IMR-90 (cell line): ENCODE data around the gene IFFO2. TPM values are rescaled to one million over a fixed set of nuclear protein-coding genes. Genes with fewer than 3 reads are reported as not detected.

Experiments
- ATAC-seq: fragments of 200-7000 bp; cut with Tn5 transposase; 2 replicates; pipeline ENCODE4 v1.9.1; 2020; ENCODE audit warnings: low read depth, mild to moderate bottlenecking, moderate library complexity
- BruUV-seq: library from RNA; stranded (reverse); fragments of 400-500 nt; replicated peaks from 2 replicates; lab custom pipeline; 2021; lab: Mats Ljungman, UMichigan
- CTCF ChIA-PET: fragments of 300-600 bp; formaldehyde crosslinking; extraction: SDS; loops from one replicate; lab custom pipeline; 2021; ENCODE audit warnings: antibody characterized with exemption; lab: Yijun Ruan, JAX
- POLR2A ChIA-PET: fragments of 300-600 bp; sonication (Branson Sonifier 250); formaldehyde crosslinking; loops from one replicate; lab custom pipeline; 2022; ENCODE audit warnings: antibody characterized with exemption; ENCODE audit not compliant: unreplicated experiment; lab: Charles Lee
- DNase-seq: peaks from one replicate; pipeline ENCODE4 v3.0.0; 2013
- H2AFZ ChIP-seq: replicated peaks from 2 replicates; pipeline ENCODE3; 2013; ENCODE audit warnings: low read length, mild to moderate bottlenecking; ENCODE audit not compliant: poor library complexity
- H2AK5ac ChIP-seq: 2 replicates; pipeline ENCODE4 v1.6.1; 2013; ENCODE audit warnings: low read depth, low read length, inconsistent platforms
- H2AK9ac ChIP-seq: replicated peaks from 2 replicates; pipeline ENCODE3; 2013; ENCODE audit warnings: mild to moderate bottlenecking, low read depth, low read length, moderate library complexity; ENCODE audit not compliant: poor library complexity
- H2BK120ac ChIP-seq: 2 replicates; pipeline ENCODE4 v1.6.1; 2013; ENCODE audit warnings: low read depth, low read length, inconsistent platforms
- H2BK15ac ChIP-seq: 3 replicates; pipeline ENCODE4 v1.6.1; 2013; ENCODE audit warnings: low read depth, low read length, inconsistent platforms
- H2BK20ac ChIP-seq: 2 replicates; pipeline ENCODE4 v1.6.1; 2013; ENCODE audit warnings: low read depth, mild to moderate bottlenecking, inconsistent platforms, low read length, moderate library complexity
- H2BK5ac ChIP-seq: 2 replicates; pipeline ENCODE4 v1.6.1; 2013; ENCODE audit warnings: mild to moderate bottlenecking, low read depth, low read length, inconsistent platforms; ENCODE audit not compliant: poor library complexity, severe bottlenecking
- H3K14ac ChIP-seq: replicated peaks from 2 replicates; pipeline ENCODE4 v1.6.1; 2013; ENCODE audit warnings: low read depth, low read length, inconsistent platforms
- H3K18ac ChIP-seq: 2 replicates; pipeline ENCODE4 v1.6.1; 2013; ENCODE audit warnings: low read depth, low read length, control low read depth
- H3K23ac ChIP-seq: 2 replicates; pipeline ENCODE4 v1.6.1; 2013; ENCODE audit warnings: low read depth, low read length, inconsistent platforms
- H3K27ac ChIP-seq: 2 replicates; pipeline ENCODE4 v1.5.1; 2013; ENCODE audit warnings: mild to moderate bottlenecking, control low read depth, low read length; ENCODE audit not compliant: insufficient read depth
- H3K27me3 ChIP-seq: 2 replicates; pipeline ENCODE4 v1.6.1; 2013; ENCODE audit warnings: low read length; ENCODE audit not compliant: control insufficient read depth, insufficient read depth
- H3K36me3 ChIP-seq: 2 replicates; pipeline ENCODE4 v1.6.1; 2013; ENCODE audit warnings: low read length, mixed read lengths; ENCODE audit not compliant: control insufficient read depth, insufficient read depth
- H3K4ac ChIP-seq: 2 replicates; pipeline ENCODE4 v1.6.1; 2013; ENCODE audit warnings: low read depth, low read length, inconsistent platforms
- H3K4me1 ChIP-seq: 2 replicates; pipeline ENCODE4 v1.6.1; 2013; ENCODE audit warnings: low read length, mixed read lengths; ENCODE audit not compliant: control insufficient read depth, insufficient read depth
- H3K4me2 ChIP-seq: 2 replicates; pipeline ENCODE4 v1.6.1; 2013; ENCODE audit warnings: low read depth, mild to moderate bottlenecking, control low read depth, low read length, moderate library complexity
- H3K4me3 ChIP-seq: 2 replicates; pipeline ENCODE4 v1.5.1; 2013; ENCODE audit warnings: low read depth, mild to moderate bottlenecking, control low read depth, low read length, moderate library complexity; ENCODE audit not compliant: insufficient read depth
- H3K56ac ChIP-seq: 2 replicates; pipeline ENCODE4 v1.6.1; 2013; ENCODE audit warnings: low read length, inconsistent platforms; ENCODE audit not compliant: insufficient read depth; ENCODE audit errors: extremely low read depth
- H3K79me1 ChIP-seq, 2 experiments: 2 replicates each; pipeline ENCODE4 v1.6.1; 2013; ENCODE audit warnings: low read length in 2 of 2, inconsistent platforms in 1 of 2, low read depth in 1 of 2
- H3K9ac ChIP-seq: 2 replicates; pipeline ENCODE4 v1.6.1; 2013; ENCODE audit warnings: low read depth, low read length, control low read depth
- H3K9me1 ChIP-seq: 2 replicates; pipeline ENCODE4 v1.6.1; 2013; ENCODE audit warnings: low read length, inconsistent platforms; ENCODE audit not compliant: insufficient read depth
- H3K9me3 ChIP-seq: 2 replicates; pipeline ENCODE4 v1.6.1; 2013; ENCODE audit warnings: low read length; ENCODE audit not compliant: control insufficient read depth, insufficient read depth
- H4K20me1 ChIP-seq: 2 replicates; pipeline ENCODE4 v1.6.1; 2013; ENCODE audit warnings: low read length, inconsistent platforms; ENCODE audit not compliant: insufficient read depth
- H4K5ac ChIP-seq: 2 replicates; pipeline ENCODE4 v1.6.1; 2013; ENCODE audit warnings: mild to moderate bottlenecking, low read depth, low read length, control low read depth
- H4K8ac ChIP-seq, 2 experiments: 2 replicates each; pipeline ENCODE4 v1.6.1; 2013; ENCODE audit warnings: low read depth in 2 of 2, low read length in 2 of 2, control low read depth in 1 of 2, inconsistent platforms in 1 of 2
- H4K91ac ChIP-seq: 2 replicates; pipeline ENCODE4 v1.6.1; 2013; ENCODE audit warnings: low read depth, low read length, inconsistent platforms; ENCODE audit not compliant: insufficient read depth
- BHLHE40 ChIP-seq: fragments of 150-350 bp; IDR thresholded peaks from 2 replicates; pipeline ENCODE4 v1.6.1; 2016; ENCODE audit warnings: mild to moderate bottlenecking, low read depth, low read length
- CEBPB ChIP-seq: IDR thresholded peaks from 2 replicates; pipeline ENCODE4 v1.6.1; 2012; ENCODE audit warnings: low read depth, low read length, improper control_type of control experiment
- CHD1 ChIP-seq: IDR thresholded peaks from 2 replicates; pipeline ENCODE4 v1.6.1; 2012; ENCODE audit warnings: low read depth, low read length, improper control_type of control experiment
- FOS ChIP-seq: fragments of 150-350 bp; IDR thresholded peaks from 2 replicates; pipeline ENCODE4 v1.6.1; 2016; ENCODE audit warnings: low read depth, low read length
- MAZ ChIP-seq: IDR thresholded peaks from 2 replicates; pipeline ENCODE4 v1.6.1; 2012; ENCODE audit warnings: low read depth, mild to moderate bottlenecking, low read length, improper control_type of control experiment, moderate library complexity, borderline replicate concordance
- MXI1 ChIP-seq: IDR thresholded peaks from 2 replicates; pipeline ENCODE4 v1.6.1; 2012; ENCODE audit warnings: low read depth, mild to moderate bottlenecking, low read length, moderate library complexity, borderline replicate concordance
- NFE2L2 ChIP-seq: fragments of 150-350 bp; IDR thresholded peaks from 2 replicates; pipeline ENCODE4 v1.6.1; 2016; ENCODE audit warnings: low read depth, mild to moderate bottlenecking, low read length
- RAD21 ChIP-seq: IDR thresholded peaks from 2 replicates; pipeline ENCODE4 v1.6.1; 2012; ENCODE audit warnings: low read length, improper control_type of control experiment
- RFX5 ChIP-seq: IDR thresholded peaks from 2 replicates; pipeline ENCODE4 v1.8.0; 2012; ENCODE audit warnings: low read depth, mild to moderate bottlenecking, low read length, moderate library complexity
- SMC3 ChIP-seq: fragments of 150-350 bp; IDR thresholded peaks from 2 replicates; pipeline ENCODE4 v1.6.1; 2016; ENCODE audit warnings: low read depth, mild to moderate bottlenecking, antibody characterized with exemption, low read length, moderate library complexity
- WGBS, 2 experiments: methylation state at CpG; one replicate each; pipeline versions ENCODE4 v1.1.5 to v1.1.7; 2013; ENCODE audit warnings: missing lambda C conversion rate in 2 of 2; ENCODE audit not compliant: insufficient read length in 1 of 2; ENCODE audit errors: extremely low coverage in 2 of 2; 5-methylcytosine and 5-hydroxymethylcytosine counted together
- dilution Hi-C: fragments of 300-500 bp; cut with HindIII; formaldehyde crosslinking; loops from one replicate; pipeline ENCODE4 v1.14.3; 2018; ENCODE audit warnings: low sequenced_read_pairs; ENCODE audit not compliant: unreplicated experiment
- in situ Hi-C: fragments of 300-500 bp; cut with MboI; formaldehyde crosslinking; loops from 3 replicates; pipeline ENCODE4 v1.14.3; 2019; ENCODE audit warnings: low sequenced_read_pairs, inconsistent platforms, mixed read lengths
- intact Hi-C: fragments of 100-400 bp; cut with micrococcal nuclease; formaldehyde crosslinking; loops from 2 replicates; pipeline ENCODE4 v1.10.0; 2022
- polyA plus RNA-seq, 3 experiments: library from polyadenylated mRNA; depleted of rRNA; stranded (reverse); fragments of >200 nt; gene quantifications; 2 replicates each; pipeline ENCODE4 v1.2.3, GENCODE V29; 2012; ENCODE audit warnings: low replicate concordance in 1 of 3
- total RNA-seq: library from RNA; depleted of rRNA; stranded (reverse); fragments of >200 nt; gene quantifications from 2 replicates; pipeline ENCODE4 v1.2.3, GENCODE V29; 2012
- TF ChIP-seq, protein P1 (sequence below): fragments of 150-350 bp; IDR thresholded peaks from 2 replicates; pipeline ENCODE4 v1.6.1; 2016; ENCODE audit warnings: low read depth, mild to moderate bottlenecking, low read length, moderate library complexity, borderline replicate concordance
- TF ChIP-seq, protein P2 (sequence below): conservative IDR thresholded peaks from 2 replicates; pipeline ENCODE4 v1.5.1; 2012; ENCODE audit warnings: mild to moderate bottlenecking, low read depth, low read length, improper control_type of control experiment

IFFO2 gene
- total and polyA plus RNA-seq, 2 of the 4 experiments (the other 2 are of a cell fraction) = 14.5 to 18.2 TPM

DNA sequence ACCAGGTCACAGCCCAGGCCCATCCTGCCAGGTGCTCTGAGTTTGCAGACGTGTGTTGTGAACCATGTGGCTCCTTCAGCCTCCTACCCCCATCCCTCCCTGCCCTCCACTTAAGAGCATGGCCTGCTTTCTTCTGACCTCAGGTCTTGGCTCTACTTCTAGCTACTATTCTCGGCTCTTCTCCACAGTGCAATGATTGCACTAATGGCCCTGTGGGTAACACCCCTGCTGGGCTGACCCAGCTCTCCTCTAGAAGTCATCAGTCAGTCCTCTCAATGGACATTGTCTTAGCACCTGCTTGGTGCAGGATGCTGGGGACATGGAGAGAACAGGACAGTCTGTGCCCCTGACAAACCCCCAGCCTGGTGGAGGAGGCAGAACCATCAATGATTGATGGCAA lies 22.2 kb upstream of the IFFO2 start:
- no peak overlapping the region for H4K8ac ChIP-seq
- TF ChIP-seq SMC3 (no peak), CHD1 (no peak), MAZ (no peak), NFE2L2 (no peak), MXI1 (no peak), RAD21 (no peak), FOS (no peak), RFX5 (no peak), BHLHE40 (no peak), CEBPB (no peak)
- TF ChIP-seq, protein P1, sequence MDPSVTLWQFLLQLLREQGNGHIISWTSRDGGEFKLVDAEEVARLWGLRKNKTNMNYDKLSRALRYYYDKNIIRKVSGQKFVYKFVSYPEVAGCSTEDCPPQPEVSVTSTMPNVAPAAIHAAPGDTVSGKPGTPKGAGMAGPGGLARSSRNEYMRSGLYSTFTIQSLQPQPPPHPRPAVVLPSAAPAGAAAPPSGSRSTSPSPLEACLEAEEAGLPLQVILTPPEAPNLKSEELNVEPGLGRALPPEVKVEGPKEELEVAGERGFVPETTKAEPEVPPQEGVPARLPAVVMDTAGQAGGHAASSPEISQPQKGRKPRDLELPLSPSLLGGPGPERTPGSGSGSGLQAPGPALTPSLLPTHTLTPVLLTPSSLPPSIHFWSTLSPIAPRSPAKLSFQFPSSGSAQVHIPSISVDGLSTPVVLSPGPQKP = no peak
- TF ChIP-seq, protein P2, sequence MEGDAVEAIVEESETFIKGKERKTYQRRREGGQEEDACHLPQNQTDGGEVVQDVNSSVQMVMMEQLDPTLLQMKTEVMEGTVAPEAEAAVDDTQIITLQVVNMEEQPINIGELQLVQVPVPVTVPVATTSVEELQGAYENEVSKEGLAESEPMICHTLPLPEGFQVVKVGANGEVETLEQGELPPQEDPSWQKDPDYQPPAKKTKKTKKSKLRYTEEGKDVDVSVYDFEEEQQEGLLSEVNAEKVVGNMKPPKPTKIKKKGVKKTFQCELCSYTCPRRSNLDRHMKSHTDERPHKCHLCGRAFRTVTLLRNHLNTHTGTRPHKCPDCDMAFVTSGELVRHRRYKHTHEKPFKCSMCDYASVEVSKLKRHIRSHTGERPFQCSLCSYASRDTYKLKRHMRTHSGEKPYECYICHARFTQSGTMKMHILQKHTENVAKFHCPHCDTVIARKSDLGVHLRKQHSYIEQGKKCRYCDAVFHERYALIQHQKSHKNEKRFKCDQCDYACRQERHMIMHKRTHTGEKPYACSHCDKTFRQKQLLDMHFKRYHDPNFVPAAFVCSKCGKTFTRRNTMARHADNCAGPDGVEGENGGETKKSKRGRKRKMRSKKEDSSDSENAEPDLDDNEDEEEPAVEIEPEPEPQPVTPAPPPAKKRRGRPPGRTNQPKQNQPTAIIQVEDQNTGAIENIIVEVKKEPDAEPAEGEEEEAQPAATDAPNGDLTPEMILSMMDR = no peak
- H3K9ac ChIP-seq = no peak overlapping the region
- no peaks in the 10 kb centered on the region for H3K36me3 ChIP-seq
- no peak overlapping the region for H2BK20ac ChIP-seq
- no TSS peak for BruUV-seq
- no peaks in the 10 kb centered on the region for H3K9me1 ChIP-seq
- H3K4me2 ChIP-seq = no peak overlapping the region
- no peak overlapping the region for H2AK9ac ChIP-seq
- intact Hi-C loops (no loop called here), dilution Hi-C loops (no loop called here), in situ Hi-C loops (no loop called here)
- no peak overlapping the region for H4K91ac ChIP-seq
- ATAC-seq (no peak), DNase-seq (no peak)
- H4K5ac ChIP-seq = no peak overlapping the region
- no peaks in the 10 kb centered on the region for H3K4me1 ChIP-seq
- no peak overlapping the region for H2BK5ac ChIP-seq
- no peak overlapping the region for H2BK120ac ChIP-seq
- H3K27ac ChIP-seq = no peak overlapping the region
- ChIA-PET CTCF (no interaction called here), POLR2A (no interaction called here)
- H2AK5ac ChIP-seq = no peak overlapping the region
- WGBS, 2 experiments = 50% methylated on average over 1 of the region's 2 CpGs; no CpG with 5 or more reads in 1 of the 2 experiments
- H3K14ac ChIP-seq = no peak overlapping the region
- H2BK15ac ChIP-seq = no peak overlapping the region
- no peak overlapping the region for H3K4me3 ChIP-seq
- H3K23ac ChIP-seq = no peak overlapping the region
- H3K18ac ChIP-seq = no peak overlapping the region
- peaks cover 12% of the 10 kb centered on the region for H3K9me3 ChIP-seq
- H2AFZ ChIP-seq = no peak overlapping the region
- H3K4ac ChIP-seq = no peak overlapping the region
- H3K27me3 ChIP-seq = peaks cover 21% of the 10 kb centered on the region
- no peaks in the 10 kb centered on the region for H4K20me1 ChIP-seq
- no peak overlapping the region for H3K56ac ChIP-seq
- no peaks in the 10 kb centered on the region for H3K79me1 ChIP-seq
